H7 (cell line): Measurements from ENCODE around the gene ACSL4. TPM values are rescaled to one million over a fixed set of nuclear protein-coding genes. Genes with fewer than 3 reads are reported as not detected.

Experiments used
- DNase-seq: peaks from one replicate; pipeline ENCODE4 v3.0.0; 2012
- H3K27me3 ChIP-seq: 2 replicates; pipeline ENCODE4 v1.6.0; 2011; ENCODE audit warnings: mild to moderate bottlenecking, low read length; ENCODE audit not compliant: control insufficient read depth, insufficient read depth
- H3K36me3 ChIP-seq: replicated peaks from 2 replicates; pipeline ENCODE4 v1.5.1; 2011; ENCODE audit warnings: low read length; ENCODE audit not compliant: control insufficient read depth, insufficient read depth
- H3K4me3 ChIP-seq: 2 replicates; pipeline ENCODE4 v1.5.1; 2011; ENCODE audit warnings: low read depth, mild to moderate bottlenecking, control low read depth, low read length, moderate library complexity; ENCODE audit not compliant: insufficient read depth
- total RNA-seq: library from RNA; depleted of rRNA; stranded (reverse); fragments of >200 nt; shearing (Covaris generic); gene quantifications from 2 replicates; pipeline ENCODE4 v1.2.3, GENCODE V29; 2014; rRNA removed

The ACSL4 gene
- total RNA-seq: 76.2 and 117 TPM in 2 replicates

DNA sequence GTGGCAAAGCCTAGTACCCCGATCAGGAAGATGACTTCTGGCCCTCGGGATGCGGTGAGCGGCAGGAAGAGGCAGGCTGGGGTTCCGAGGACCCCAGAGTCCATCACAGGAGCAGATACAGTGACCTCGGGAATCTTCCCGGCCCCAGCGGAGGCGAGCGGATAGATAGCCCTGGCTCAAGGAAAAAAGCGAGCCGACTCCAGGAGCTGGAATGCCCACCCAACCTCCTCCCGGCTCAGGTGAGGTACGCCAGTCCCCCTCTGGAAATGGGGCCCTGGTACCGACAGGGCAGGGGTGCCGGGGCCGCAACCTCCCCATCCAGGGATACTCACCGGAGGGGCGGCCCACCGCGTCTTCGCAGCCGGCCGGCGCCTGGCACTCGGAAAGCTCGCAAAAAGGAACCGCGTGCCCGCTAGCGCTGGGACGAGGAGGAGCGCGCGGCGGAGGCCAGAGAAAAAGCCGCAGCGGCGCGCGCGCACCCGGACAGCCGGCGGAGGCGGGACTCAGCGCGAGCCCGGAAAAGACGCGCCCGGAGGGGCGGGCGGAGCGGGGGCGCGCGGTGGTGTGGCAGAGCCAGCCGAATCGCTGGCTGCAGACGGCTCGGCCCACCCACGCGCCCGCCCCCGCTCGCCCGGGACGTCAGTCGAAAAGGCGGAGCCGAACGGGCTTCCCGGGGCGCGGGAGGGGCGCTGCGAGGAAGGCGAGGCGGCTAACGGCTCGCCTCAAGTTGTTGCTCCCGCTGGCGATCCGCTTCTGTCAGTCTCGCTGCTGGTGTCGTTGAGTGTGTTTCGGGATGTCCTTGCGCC lies at the start of gene ACSL4:
Gene ACSL4, minus strand, starts transcription at position 451 of the 806 bp plus-strand sequence. CDS start 49,894 bp downstream, outside the sequence.
- peaks cover 8% of the 10 kb centered on the region; the same call in 1 of the 2 replicates for H3K27me3 ChIP-seq
- H3K4me3 ChIP-seq: peak within 1 kb of the TSS; percentile 85
- peak; percentile 95 for DNase-seq
- no peaks in the 10 kb centered on the region for H3K36me3 ChIP-seq

DNA sequence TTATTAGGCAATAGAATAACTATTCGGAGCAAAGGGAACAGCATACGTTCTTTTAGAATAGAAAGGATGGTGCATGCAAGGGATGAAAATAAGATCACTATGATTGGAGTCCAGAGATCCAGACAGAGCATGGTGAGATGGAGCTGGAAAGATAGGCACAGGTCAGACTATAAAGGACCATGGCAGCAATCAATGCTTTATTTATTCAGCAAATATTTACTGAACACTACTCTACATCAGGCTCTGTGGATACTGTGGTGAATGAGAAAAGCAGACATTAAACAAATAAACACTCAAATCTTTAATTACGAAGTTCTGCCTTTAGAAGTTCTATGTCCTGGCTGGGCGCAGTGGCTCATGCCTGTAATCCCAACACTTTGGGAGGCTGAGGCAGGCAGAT lies 44.7 kb upstream of the ACSL4 start:
- no peaks in the 10 kb centered on the region for H3K27me3 ChIP-seq
- no peak overlapping the region for H3K4me3 ChIP-seq
- DNase-seq: no peak
- no peaks in the 10 kb centered on the region for H3K36me3 ChIP-seq

DNA sequence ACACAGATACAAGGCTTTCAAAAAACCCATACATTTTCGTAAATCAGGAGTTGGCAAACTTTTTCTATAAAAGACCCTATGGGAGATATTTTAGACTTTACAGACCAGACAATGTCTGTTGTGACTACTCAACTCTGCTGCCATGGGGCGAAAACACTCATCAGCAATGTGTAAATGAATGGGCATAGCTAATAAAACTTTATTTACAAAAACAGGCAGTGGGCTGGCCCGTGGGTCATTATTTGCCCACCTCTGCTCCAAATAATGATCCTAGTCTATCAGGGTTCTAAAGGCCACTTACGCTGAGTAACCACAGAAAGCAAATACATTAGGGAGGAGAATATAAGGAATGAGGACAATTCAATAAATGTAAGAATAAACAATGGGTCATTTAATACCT lies 43.9 kb upstream of the ACSL4 start:
- Histone ChIP-seq H3K36me3 (no peaks in the 10 kb centered on the region), H3K4me3 (no peak overlapping the region), H3K27me3 (no peaks in the 10 kb centered on the region)
- no peak for DNase-seq

DNA sequence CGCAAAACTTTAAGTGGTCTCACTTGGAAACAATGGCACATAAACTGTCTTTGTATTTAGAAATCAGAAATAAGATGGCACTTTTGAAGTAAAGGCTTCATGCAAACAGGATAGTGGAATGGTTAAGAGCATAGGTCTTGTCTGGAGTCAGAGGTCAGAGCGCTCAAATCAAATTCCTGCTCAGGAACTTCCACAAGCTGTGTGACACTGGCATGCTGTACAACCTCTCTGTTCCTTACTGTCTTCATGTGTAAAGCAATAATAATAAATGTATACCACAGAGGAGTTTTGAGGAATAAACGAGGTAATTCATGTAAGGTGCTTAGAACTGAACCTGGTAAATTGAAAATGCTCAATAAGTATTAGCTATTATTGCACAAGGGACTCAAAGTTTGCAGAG lies 43.4 kb upstream of the ACSL4 start:
- no peak overlapping the region for H3K4me3 ChIP-seq
- no peaks in the 10 kb centered on the region for H3K36me3 ChIP-seq
- DNase-seq: no peak
- H3K27me3 ChIP-seq: no peaks in the 10 kb centered on the region

DNA sequence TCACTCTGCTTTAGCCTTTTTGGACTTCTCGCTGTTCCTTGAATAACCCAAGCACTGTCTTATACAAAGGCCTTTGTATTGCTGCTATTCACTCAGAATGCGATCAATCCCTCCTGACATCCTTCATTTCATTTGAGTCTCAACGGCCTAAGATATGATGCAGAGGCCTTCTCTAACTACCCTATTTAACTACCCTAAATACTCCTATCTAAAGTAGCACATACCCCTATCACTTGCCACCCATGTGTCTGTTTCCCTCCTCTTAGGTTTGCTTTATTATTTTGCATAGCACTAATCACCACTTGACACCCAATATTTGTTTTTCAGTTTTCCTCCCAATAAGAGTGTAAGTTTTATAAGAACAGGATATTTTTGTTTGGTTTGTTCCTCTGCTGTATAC lies 42.3 kb upstream of the ACSL4 start:
- DNase-seq: no peak
- no peak overlapping the region for H3K4me3 ChIP-seq
- no peaks in the 10 kb centered on the region for H3K36me3 ChIP-seq
- H3K27me3 ChIP-seq: no peaks in the 10 kb centered on the region

DNA sequence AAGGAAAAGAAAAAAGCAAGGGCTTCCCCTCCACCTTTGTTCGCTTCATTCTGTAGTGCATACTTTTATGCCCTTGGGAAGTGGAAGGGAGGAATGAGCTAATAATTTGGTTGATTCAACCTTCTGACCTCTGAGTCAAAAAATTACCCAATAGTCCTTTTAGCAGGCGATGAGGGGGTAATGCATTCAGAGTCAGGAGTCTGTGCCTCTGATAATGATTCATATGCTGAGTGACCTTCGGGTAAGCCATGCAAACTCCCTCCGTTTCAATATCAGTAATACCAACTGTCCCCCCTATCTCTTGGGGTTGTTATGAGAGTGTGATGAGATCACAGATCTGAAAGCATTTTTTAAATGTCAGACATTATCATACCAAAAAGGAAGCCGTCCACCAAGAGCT lies 41.6 kb upstream of the ACSL4 start:
- DNase-seq: peak; percentile 19
- Histone ChIP-seq H3K4me3 (no peak overlapping the region), H3K27me3 (no peaks in the 10 kb centered on the region), H3K36me3 (no peaks in the 10 kb centered on the region)

DNA sequence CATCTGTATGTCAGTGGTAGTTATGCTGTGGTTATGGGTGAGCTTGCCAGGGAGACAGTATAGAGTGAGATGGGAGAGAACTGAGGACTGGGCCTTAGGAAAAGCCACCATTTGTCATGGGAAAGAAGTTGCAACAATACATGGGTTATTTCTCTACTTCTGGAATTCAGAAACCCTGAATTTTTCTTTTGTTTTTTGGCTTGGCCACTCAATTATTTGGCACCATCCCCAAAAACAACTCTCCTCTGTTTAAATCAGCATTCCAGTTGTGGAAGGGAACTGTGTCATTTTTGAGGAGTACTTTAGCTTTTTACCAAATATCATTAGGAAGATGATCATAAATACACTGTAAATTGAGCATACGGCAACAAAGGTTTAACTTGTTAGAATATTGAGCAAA lies 41.1 kb upstream of the ACSL4 start:
- Histone ChIP-seq H3K36me3 (no peaks in the 10 kb centered on the region), H3K4me3 (no peak overlapping the region), H3K27me3 (no peaks in the 10 kb centered on the region)
- DNase-seq: no peak

DNA sequence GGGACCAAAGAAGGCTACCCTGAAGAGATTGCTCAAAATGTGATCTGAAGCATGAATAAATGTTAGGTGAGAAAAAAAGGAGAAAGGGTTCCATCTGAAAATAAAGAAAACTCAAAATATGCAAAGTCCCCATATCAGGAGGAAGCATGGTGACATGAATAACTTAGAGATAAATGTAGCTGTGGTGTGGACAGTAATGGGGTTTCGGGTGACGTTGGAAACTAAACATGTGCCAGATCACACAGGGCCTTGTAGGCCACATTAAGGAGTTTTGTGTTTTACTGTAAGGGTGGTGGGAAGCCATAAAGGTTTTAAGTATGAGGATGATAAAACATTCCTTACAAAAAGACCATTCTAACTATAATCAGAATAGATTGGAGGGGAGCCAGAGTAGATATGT lies 40.3 kb upstream of the ACSL4 start:
- DNase-seq: no peak
- no peak overlapping the region for H3K4me3 ChIP-seq
- no peaks in the 10 kb centered on the region for H3K27me3 ChIP-seq
- H3K36me3 ChIP-seq: no peaks in the 10 kb centered on the region

DNA sequence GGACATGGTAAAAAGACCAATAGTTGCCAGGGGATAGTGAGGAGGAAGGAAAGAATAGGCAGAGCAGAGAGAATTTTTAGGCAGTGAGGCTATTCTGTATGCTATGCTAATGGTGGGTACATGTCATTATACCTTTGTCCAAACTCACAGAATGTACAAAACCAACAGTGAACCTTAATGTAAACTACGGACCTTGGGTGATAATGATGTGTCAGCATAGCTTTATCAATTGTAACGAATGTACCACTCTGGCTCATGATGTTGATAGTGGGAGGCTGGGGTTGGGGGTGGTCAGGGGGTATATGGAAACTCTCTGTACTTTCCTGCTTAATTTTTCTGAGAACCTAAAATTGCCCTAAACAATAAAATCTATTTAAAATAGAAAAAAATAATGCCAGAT lies 37.7 kb upstream of the ACSL4 start:
- DNase-seq: no peak
- no peak overlapping the region for H3K4me3 ChIP-seq
- H3K27me3 ChIP-seq: no peaks in the 10 kb centered on the region
- no peaks in the 10 kb centered on the region for H3K36me3 ChIP-seq

DNA sequence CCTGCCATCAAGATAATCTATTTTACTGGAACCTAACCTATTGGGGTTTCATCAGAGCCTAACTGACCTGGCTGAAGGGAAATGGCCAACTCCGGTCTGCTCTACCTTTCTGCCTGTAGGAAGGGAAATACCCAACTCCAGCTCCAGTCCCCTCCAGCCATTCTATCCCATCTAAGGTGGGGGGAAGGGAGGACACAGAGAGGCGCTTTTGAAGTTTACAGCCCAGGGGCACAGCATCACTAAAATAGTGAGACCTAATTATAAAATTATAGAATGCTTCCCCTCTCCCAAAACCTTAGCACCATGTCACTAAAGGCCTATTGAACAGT lies 27.8 kb upstream of the ACSL4 start:
- H3K27me3 ChIP-seq: no peaks in the 10 kb centered on the region
- DNase-seq: peak; percentile 30

DNA sequence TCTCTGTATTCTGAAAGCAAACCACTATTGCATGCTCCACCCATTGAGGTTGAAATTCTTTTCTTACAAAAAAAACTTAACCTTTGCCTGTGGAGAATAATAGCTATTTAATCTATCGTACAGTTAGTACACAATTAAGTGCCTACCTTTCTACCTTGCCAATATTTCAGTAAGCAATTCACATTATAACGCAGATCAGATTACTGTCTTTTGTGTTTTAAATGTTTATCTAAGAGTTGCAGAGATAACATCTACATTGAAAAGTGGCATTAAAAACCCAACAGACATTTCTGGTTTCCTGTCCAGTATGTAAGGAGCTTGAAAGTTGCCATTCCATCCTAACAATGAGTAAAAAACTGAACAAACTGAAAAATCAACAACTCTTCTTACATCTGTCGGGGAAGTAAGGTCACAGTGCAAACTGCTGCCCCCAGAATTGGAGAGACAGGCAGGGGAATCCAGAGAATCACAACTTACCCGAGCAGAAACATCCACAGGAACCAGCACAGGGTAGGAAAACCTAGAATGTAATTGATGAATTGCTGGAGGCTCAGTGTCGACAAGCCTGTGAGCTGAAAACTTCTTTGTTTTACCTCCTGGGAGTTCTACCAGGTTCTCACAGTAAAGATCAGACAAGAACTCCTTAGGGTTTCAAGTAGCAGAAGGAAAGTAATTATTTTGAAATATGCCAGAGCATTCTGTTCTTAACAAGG lies 27.3 kb upstream of the ACSL4 start:
- no peak for DNase-seq
- Histone ChIP-seq H3K36me3 (no peaks in the 10 kb centered on the region), H3K27me3 (no peaks in the 10 kb centered on the region), H3K4me3 (no peak overlapping the region)

More for the DNA sequence above, 27.8 kb upstream of the ACSL4 start:
- Histone ChIP-seq H3K36me3 (no peaks in the 10 kb centered on the region), H3K4me3 (no peak overlapping the region)

DNA sequence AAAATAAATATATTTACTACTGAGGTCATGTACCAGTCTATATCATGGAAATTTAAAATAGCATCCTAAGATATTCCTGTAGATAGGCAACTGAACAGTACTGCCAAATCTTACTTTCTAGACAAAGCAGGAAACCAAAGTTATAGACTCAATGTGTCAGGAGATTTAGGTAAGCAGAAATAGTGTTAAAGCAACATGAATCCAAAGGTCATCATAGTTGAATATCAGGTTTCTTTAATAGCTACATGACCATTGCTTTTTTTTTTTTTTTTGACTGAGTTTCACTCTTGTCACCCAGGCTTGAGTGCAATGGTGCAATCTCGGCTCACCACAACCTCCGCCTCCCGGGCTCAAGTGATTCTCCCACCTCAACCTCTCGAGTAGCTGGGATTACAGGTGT lies 20.2 kb upstream of the ACSL4 start:
- no peaks in the 10 kb centered on the region for H3K36me3 ChIP-seq
- H3K27me3 ChIP-seq: no peaks in the 10 kb centered on the region
- no peak for DNase-seq
- H3K4me3 ChIP-seq: no peak overlapping the region

DNA sequence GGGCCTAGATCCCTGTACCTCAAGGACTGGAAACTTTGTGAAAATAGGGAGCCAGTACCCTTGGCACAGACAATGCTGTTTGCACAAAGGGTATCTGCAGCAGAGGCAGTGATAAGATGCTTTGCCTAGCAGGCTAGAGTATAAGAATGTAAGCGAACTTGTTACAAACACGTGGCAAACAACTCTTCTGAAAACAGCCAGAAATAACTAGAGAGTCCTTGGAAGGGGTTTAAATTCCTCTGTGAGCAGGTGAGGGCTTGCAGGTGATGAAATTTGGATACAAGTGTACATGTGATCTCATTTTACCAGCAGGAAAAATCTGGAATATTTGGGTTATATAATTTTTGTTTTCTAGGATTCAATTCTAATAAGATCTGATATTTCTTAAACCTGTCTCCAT lies 18.6 kb upstream of the ACSL4 start:
- Histone ChIP-seq H3K4me3 (no peak overlapping the region), H3K36me3 (no peaks in the 10 kb centered on the region), H3K27me3 (no peaks in the 10 kb centered on the region)
- DNase-seq: no peak

DNA sequence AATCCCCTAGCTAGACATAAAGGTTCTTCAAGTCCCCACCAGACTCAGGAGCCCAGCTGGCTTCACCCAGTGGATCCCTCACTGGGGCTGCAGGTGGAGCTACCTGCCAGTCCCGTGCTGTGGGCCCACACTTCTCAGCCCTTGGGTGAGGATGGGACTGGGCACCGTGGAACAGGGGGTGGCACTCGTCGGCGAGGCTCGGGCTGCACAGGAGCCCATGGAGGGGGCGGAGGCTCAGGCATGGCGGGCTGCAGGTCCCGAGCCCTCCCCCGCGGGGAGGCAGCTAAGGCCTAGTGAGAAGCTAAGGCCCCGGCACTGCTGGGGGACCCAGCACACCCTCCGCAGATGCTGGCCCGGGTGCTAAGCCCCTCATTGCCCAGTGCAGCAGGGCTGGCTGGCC lies 16.1 kb upstream of the ACSL4 start:
- H3K4me3 ChIP-seq: no peak overlapping the region
- H3K36me3 ChIP-seq: no peaks in the 10 kb centered on the region
- H3K27me3 ChIP-seq: no peaks in the 10 kb centered on the region
- DNase-seq: no peak

DNA sequence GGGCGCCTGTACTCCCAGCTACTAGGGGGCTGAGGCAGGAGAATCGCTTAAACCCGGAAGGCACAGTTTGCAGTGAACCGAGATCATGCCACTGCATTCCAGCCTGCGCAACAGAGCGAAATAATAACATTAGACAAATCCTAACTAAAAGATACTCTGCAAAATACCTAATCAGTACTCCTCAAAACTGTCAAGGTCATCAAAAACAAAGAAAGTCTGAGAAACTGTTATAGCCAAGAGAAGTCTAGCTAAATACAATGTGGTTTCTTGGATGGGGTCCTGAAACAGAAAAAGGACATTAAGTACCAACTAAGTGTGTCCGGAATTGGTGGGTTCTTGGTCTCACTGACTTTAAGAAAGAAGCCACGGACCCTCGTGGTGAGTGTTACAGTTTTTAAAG lies 14.6 kb upstream of the ACSL4 start:
- Histone ChIP-seq H3K36me3 (no peaks in the 10 kb centered on the region), H3K4me3 (no peak overlapping the region), H3K27me3 (no peaks in the 10 kb centered on the region)
- DNase-seq: no peak
